Hepatocyte (in vitro differentiated cells): Measurements from ENCODE around the gene SNTG2. TPM values are rescaled to one million over a fixed set of nuclear protein-coding genes. Genes with fewer than 3 reads are reported as not detected.

ENCODE experiments used
- DNase-seq: peaks from one replicate; pipeline ENCODE4 v3.0.0-alpha.2; 2016; ENCODE audit warnings: low spot score
- H2AFZ ChIP-seq: fragments of 200-600 bp; sonication (generic); 2 replicates; pipeline ENCODE4 v1.6.0; 2016; ENCODE audit warnings: antibody characterized with exemption, mild to moderate bottlenecking
- H3K27ac ChIP-seq: fragments of 200-600 bp; sonication (generic); 2 replicates; pipeline ENCODE4 v1.5.1; 2016; ENCODE audit warnings: mild to moderate bottlenecking
- H3K27me3 ChIP-seq: fragments of 200-600 bp; sonication (generic); 2 replicates; pipeline ENCODE4 v1.6.1; 2016
- H3K36me3 ChIP-seq: fragments of 200-600 bp; sonication (generic); replicated peaks from 2 replicates; pipeline ENCODE4 v1.5.1; 2016; ENCODE audit warnings: low read depth; ENCODE audit not compliant: insufficient read depth
- H3K4me1 ChIP-seq: fragments of 200-600 bp; sonication (generic); 2 replicates; pipeline ENCODE4 v1.5.1; 2016; ENCODE audit warnings: mild to moderate bottlenecking, moderate library complexity; ENCODE audit not compliant: insufficient read depth
- H3K4me2 ChIP-seq: fragments of 200-600 bp; sonication (generic); 2 replicates; pipeline ENCODE4 v1.6.0; 2016
- H3K4me3 ChIP-seq: fragments of 200-600 bp; sonication (generic); 2 replicates; pipeline ENCODE4 v1.5.1; 2016; ENCODE audit warnings: mild to moderate bottlenecking
- H3K79me2 ChIP-seq: fragments of 200-600 bp; sonication (generic); 2 replicates; pipeline ENCODE4 v1.6.0; 2017; ENCODE audit warnings: mild to moderate bottlenecking
- H3K9me2 ChIP-seq: fragments of 200-600 bp; sonication (generic); replicated peaks from 2 replicates; pipeline ENCODE4 v1.6.0; 2017; ENCODE audit warnings: mild to moderate bottlenecking; ENCODE audit not compliant: insufficient read depth
- H3K9me3 ChIP-seq: fragments of 200-600 bp; sonication (generic); 2 replicates; pipeline ENCODE4 v1.5.1; 2016; ENCODE audit warnings: low read depth, mild to moderate bottlenecking
- H4K20me1 ChIP-seq: fragments of 200-600 bp; sonication (generic); 2 replicates; pipeline ENCODE4 v1.6.0; 2016; ENCODE audit warnings: mild to moderate bottlenecking; ENCODE audit not compliant: insufficient read depth, poor library complexity, severe bottlenecking
- CTCF ChIP-seq: fragments of 200-600 bp; sonication (generic); IDR thresholded peaks from 2 replicates; pipeline ENCODE4 v1.5.1; 2016; ENCODE audit warnings: antibody characterized with exemption, mild to moderate bottlenecking; ENCODE audit not compliant: poor library complexity
- EZH2 ChIP-seq: fragments of 200-600 bp; sonication (generic); IDR thresholded peaks from 2 replicates; pipeline ENCODE4 v1.6.1; 2016; ENCODE audit warnings: antibody characterized with exemption, mild to moderate bottlenecking, borderline replicate concordance
- EZH2phosphoT487 ChIP-seq: fragments of 200-600 bp; sonication (generic); IDR thresholded peaks from one replicate; pipeline ENCODE4 v1.6.1; 2018; ENCODE audit warnings: antibody characterized with exemption, mild to moderate bottlenecking, low read depth, moderate library complexity; ENCODE audit not compliant: unreplicated experiment, severe bottlenecking
- WGBS: methylation state at CpG from one replicate; pipeline ENCODE4 v1.1.6; 2016; ENCODE audit warnings: low lambda C conversion rate; ENCODE audit errors: missing lambda C conversion rate; 5-methylcytosine and 5-hydroxymethylcytosine counted together
- polyA plus RNA-seq: library from polyadenylated mRNA; unstranded; fragments of >200 nt; fragmentation: Nextera tagmentation; extraction: Ambion mirVana; gene quantifications from 2 replicates; pipeline ENCODE4 v1.2.1, GENCODE V29; 2016
- total RNA-seq: library from RNA; depleted of rRNA; stranded (reverse); fragments of >200 nt; gene quantifications from 2 replicates; pipeline ENCODE4 v1.2.3, GENCODE V29; 2014

SNTG2 gene
- total and polyA plus RNA-seq, 2 experiments from 2014 or later: not detected

GRCh38 chr2:933734-934295 lies 16.8 kb upstream of the SNTG2 start:
- no peaks in the 10 kb centered on the region for H3K36me3 ChIP-seq
- H3K9me3 ChIP-seq: no peaks in the 10 kb centered on the region
- H3K9me2 ChIP-seq: no peaks in the 10 kb centered on the region
- no peaks in the 10 kb centered on the region for H3K27me3 ChIP-seq
- H3K27ac ChIP-seq: no peak overlapping the region
- no peaks in the 10 kb centered on the region for H3K79me2 ChIP-seq
- no peak for DNase-seq
- no peak overlapping the region for H3K4me2 ChIP-seq
- WGBS: 76% methylated on average over 17 of the region's 17 CpGs
- no peaks in the 10 kb centered on the region for H3K4me1 ChIP-seq
- H2AFZ ChIP-seq: no peak overlapping the region
- H4K20me1 ChIP-seq: no peaks in the 10 kb centered on the region
- no peak overlapping the region for H3K4me3 ChIP-seq
- TF ChIP-seq CTCF (no peak), EZH2 (no peak), EZH2phosphoT487 (no peak)

- Histone ChIP-seq H3K4me1 (no peaks in the 10 kb centered on the region), H3K36me3 (no peaks in the 10 kb centered on the region), H3K4me2 (no peak overlapping the region), H3K27ac (no peak overlapping the region), H3K9me3 (no peaks in the 10 kb centered on the region), H3K27me3 (no peaks in the 10 kb centered on the region), H4K20me1 (no peaks in the 10 kb centered on the region), H3K4me3 (no peak overlapping the region), H3K9me2 (no peaks in the 10 kb centered on the region), H2AFZ (no peak overlapping the region), H3K79me2 (no peaks in the 10 kb centered on the region)
- DNase-seq: no peak
- 84% methylated on average over 15 of the region's 15 CpGs for WGBS
- TF ChIP-seq EZH2 (no peak), EZH2phosphoT487 (no peak), CTCF (no peak)
Measured at GRCh38 chr2:937530-937929, 13.1 kb upstream of the SNTG2 start.

GRCh38 chr2:938181-939005 lies 12.3 kb upstream of the SNTG2 start:
- H4K20me1 ChIP-seq: no peaks in the 10 kb centered on the region
- H3K9me3 ChIP-seq: no peaks in the 10 kb centered on the region
- TF ChIP-seq CTCF (no peak), EZH2phosphoT487 (no peak), EZH2 (no peak)
- no peak overlapping the region for H2AFZ ChIP-seq
- no peak overlapping the region for H3K4me3 ChIP-seq
- no peak overlapping the region for H3K4me2 ChIP-seq
- no peak for DNase-seq
- no peaks in the 10 kb centered on the region for H3K79me2 ChIP-seq
- H3K27me3 ChIP-seq: no peaks in the 10 kb centered on the region
- H3K36me3 ChIP-seq: no peaks in the 10 kb centered on the region
- no peaks in the 10 kb centered on the region for H3K9me2 ChIP-seq
- H3K4me1 ChIP-seq: no peaks in the 10 kb centered on the region
- 90% methylated on average over 21 of the region's 21 CpGs for WGBS
- H3K27ac ChIP-seq: no peak overlapping the region
